Peyer's patch (tissue), 4 donors: ENCODE measurements around the gene GSAP. TPM values are rescaled to one million over a fixed set of nuclear protein-coding genes. Genes with fewer than 3 reads are reported as not detected.
A peak's percentile ranks its signal among the peaks of the same experiment; 100 is the strongest.

ENCODE experiments used
- DNase-seq, 3 donors: peaks; one replicate each; pipeline ENCODE4 v3.0.0-alpha.2; 2017 to 2019
- H3K27ac ChIP-seq, 4 donors: fragments of 200-600 bp; sonication (generic); one replicate each; pipeline ENCODE4 v1.5.1; 2016 to 2019
- H3K27me3 ChIP-seq, 2 donors: fragments of 200-600 bp; sonication (generic); one replicate each; pipeline ENCODE4 v1.5.1; 2019
- H3K36me3 ChIP-seq, 3 donors: fragments of 200-600 bp; sonication (generic); one replicate each; pipeline ENCODE4 v1.5.1; 2016 to 2019
- H3K4me1 ChIP-seq, 4 donors: fragments of 200-600 bp; sonication (generic); one replicate each; pipeline ENCODE4 v1.5.1; 2016 to 2019
- H3K4me3 ChIP-seq, 4 donors: fragments of 200-600 bp; sonication (generic); 1 replicate in 3 of 4; 2 replicates in 1 of 4; pipeline ENCODE4 v1.5.1; 2016 to 2019; ENCODE audit warnings: mild to moderate bottlenecking in 1 of 4
- H3K9me3 ChIP-seq, 4 donors: fragments of 200-600 bp; sonication (generic); one replicate each; pipeline ENCODE4 v1.5.1; 2016 to 2019; ENCODE audit warnings: mild to moderate bottlenecking in 1 of 4
- POLR2A ChIP-seq, 2 donors: fragments of 450-650 bp; IDR thresholded peaks; one replicate each; pipeline ENCODE4 v1.5.1; 2017; ENCODE audit warnings: antibody characterized with exemption in 2 of 2, mild to moderate bottlenecking in 2 of 2, moderate library complexity in 2 of 2
- total RNA-seq, 4 donors: library from RNA; depleted of rRNA; stranded (reverse); fragments of >200 nt; gene quantifications; one replicate each; pipeline ENCODE4 v1.1.0, GENCODE V29; 2016
- TF ChIP-seq, protein P1 (sequence below), 6 experiments: fragments of 450-650 bp in 4 of 6; fragments of 200-600 bp in 2 of 6; sonication (generic) in 1 of 6; IDR thresholded peaks; one replicate each; pipeline ENCODE4 v1.5.1; 2017 to 2019; ENCODE audit warnings: antibody characterized with exemption in 6 of 6, mild to moderate bottlenecking in 3 of 6, moderate library complexity in 1 of 6

The GSAP gene
- total RNA-seq, 4 donors from 2014 or later = 6.8 to 70.1 (median 28.7) TPM

DNA sequence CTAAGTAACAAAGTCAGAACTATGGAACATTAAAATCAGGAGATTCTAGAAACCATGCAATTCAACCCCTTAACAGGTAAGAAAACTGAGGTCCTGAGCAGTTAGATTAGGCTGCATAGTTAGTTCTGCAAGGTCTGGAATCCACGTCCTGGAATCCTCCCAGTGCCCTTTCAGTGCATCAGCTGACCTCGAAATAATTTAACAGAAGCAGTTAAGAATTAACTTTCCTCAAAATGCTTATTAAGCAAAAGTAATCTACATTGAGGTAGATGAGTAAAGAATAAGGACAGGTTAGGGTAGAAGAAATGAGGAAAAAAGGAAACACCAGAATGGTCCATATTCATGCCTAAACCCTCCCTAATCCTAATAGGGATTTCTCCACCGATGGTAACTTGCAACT is 37.6 kb downstream of the GSAP start:
- Histone ChIP-seq H3K27me3 (no peaks in the 10 kb centered on the region), H3K4me1 (no peaks in the 10 kb centered on the region), H3K9me3 (no peaks in the 10 kb centered on the region), H3K27ac (no peak overlapping the region), H3K4me3 (no peak overlapping the region), H3K36me3 (peaks cover 0 to 14% (median 0%) of the 10 kb centered on the region in 3 donors)
- DNase-seq = no peak
- TF ChIP-seq, protein P1, sequence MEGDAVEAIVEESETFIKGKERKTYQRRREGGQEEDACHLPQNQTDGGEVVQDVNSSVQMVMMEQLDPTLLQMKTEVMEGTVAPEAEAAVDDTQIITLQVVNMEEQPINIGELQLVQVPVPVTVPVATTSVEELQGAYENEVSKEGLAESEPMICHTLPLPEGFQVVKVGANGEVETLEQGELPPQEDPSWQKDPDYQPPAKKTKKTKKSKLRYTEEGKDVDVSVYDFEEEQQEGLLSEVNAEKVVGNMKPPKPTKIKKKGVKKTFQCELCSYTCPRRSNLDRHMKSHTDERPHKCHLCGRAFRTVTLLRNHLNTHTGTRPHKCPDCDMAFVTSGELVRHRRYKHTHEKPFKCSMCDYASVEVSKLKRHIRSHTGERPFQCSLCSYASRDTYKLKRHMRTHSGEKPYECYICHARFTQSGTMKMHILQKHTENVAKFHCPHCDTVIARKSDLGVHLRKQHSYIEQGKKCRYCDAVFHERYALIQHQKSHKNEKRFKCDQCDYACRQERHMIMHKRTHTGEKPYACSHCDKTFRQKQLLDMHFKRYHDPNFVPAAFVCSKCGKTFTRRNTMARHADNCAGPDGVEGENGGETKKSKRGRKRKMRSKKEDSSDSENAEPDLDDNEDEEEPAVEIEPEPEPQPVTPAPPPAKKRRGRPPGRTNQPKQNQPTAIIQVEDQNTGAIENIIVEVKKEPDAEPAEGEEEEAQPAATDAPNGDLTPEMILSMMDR (IDR thresholded peaks at IDR 0.05) = no peak
- no peak for TF ChIP-seq POLR2A (IDR thresholded peaks at IDR 0.05)

GRCh38 chr7:77370606-77371005 is 45.5 kb downstream of the GSAP start:
- no peak overlapping the region for H3K27ac ChIP-seq
- no peaks in the 10 kb centered on the region for H3K9me3 ChIP-seq
- H3K27me3 ChIP-seq = no peaks in the 10 kb centered on the region
- H3K36me3 ChIP-seq = peaks cover 0 to 23% (median 0%) of the 10 kb centered on the region in 3 donors
- TF ChIP-seq, protein P1 (IDR thresholded peaks at IDR 0.05) = no peak
- no peak for TF ChIP-seq POLR2A (IDR thresholded peaks at IDR 0.05)
- H3K4me3 ChIP-seq = no peak overlapping the region
- no peaks in the 10 kb centered on the region for H3K4me1 ChIP-seq
- DNase-seq = no peak

DNA sequence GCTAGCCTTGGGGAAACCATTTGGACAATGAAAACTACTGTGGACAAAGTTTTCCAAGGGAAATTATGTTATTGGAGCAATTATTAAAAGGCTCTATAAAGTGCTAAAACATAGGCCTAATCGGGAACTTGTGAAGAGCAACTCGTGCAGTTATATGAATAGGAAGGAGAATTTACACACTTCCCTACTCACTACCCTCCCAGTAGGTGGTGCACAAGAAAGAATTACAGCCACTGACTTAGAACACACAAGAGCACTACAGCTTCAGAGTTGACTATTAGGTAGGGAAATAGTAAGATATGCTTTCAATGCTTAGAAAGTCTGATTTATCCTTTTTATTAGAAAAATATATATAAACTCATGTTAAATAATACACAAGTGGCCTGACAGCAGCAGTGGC is 47.2 kb downstream of the GSAP start:
- Histone ChIP-seq H3K27me3 (no peaks in the 10 kb centered on the region), H3K27ac (no peak overlapping the region), H3K4me3 (no peak overlapping the region), H3K9me3 (no peaks in the 10 kb centered on the region), H3K36me3 (peaks cover 0 to 13% (median 0%) of the 10 kb centered on the region in 3 donors), H3K4me1 (no peaks in the 10 kb centered on the region)
- no peak for DNase-seq
- TF ChIP-seq, protein P1 (IDR thresholded peaks at IDR 0.05) = peak in 3 of 6 experiments; percentile 11 to 24 (median 14)
- TF ChIP-seq POLR2A (IDR thresholded peaks at IDR 0.05) = no peak

DNA sequence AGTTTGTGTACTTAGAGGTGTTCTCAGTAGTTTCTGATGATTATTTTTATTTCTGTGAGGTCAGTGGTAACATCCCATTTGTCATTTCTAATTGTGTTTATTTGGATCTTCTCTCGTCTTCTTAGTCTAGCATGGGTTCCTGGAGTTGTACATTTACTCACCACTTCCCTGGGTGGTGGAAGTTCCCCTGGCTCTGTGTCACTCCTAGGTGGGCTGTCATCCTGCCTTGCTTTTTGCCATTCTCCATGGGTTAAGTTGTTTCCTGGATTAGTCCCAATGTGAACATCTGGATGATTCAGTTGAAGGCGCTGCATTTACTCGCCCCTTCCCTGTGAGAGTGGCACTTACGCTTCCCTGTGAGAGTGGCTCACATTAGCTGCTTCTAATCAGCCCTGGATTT is 48.2 kb downstream of the GSAP start:
- no peak for TF ChIP-seq POLR2A (IDR thresholded peaks at IDR 0.05)
- TF ChIP-seq, protein P1 (IDR thresholded peaks at IDR 0.05) = no peak
- no peak overlapping the region for H3K27ac ChIP-seq
- H3K4me1 ChIP-seq = no peaks in the 10 kb centered on the region
- no peak for DNase-seq
- no peak overlapping the region for H3K4me3 ChIP-seq
- peaks cover 0 to 6% (median 0%) of the 10 kb centered on the region in 3 donors for H3K36me3 ChIP-seq
- H3K9me3 ChIP-seq = no peaks in the 10 kb centered on the region
- no peaks in the 10 kb centered on the region for H3K27me3 ChIP-seq

DNA sequence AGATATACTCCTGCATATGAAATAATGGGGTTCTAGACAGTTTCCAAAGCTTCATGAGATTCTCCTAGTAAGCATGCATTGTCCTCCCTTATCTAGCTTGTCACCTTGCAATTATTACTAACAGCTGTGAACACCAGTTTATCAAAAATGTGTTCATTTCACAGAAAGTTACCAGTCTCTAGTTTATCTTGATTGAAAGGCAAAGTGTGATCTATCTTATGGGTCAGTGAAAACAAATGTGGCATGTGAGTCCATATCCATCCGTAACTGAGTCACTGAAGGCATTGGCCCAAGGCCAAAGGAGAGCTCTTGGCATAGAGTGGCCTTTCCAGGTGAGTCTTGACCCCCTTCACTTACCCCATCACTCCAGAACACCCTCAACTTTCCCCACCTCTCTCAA is 53.2 kb downstream of the GSAP start:
- no peaks in the 10 kb centered on the region for H3K27me3 ChIP-seq
- H3K9me3 ChIP-seq = no peaks in the 10 kb centered on the region
- DNase-seq = no peak
- H3K4me1 ChIP-seq = peaks cover 0 to 5% (median 0%) of the 10 kb centered on the region in 4 donors
- no peak for TF ChIP-seq POLR2A (IDR thresholded peaks at IDR 0.05)
- TF ChIP-seq, protein P1 (IDR thresholded peaks at IDR 0.05) = no peak
- H3K27ac ChIP-seq = no peak overlapping the region
- no peak overlapping the region for H3K4me3 ChIP-seq
- no peaks in the 10 kb centered on the region for H3K36me3 ChIP-seq

GRCh38 chr7:77360969-77361368 is 55.2 kb downstream of the GSAP start:
- TF ChIP-seq POLR2A (IDR thresholded peaks at IDR 0.05) = no peak
- Histone ChIP-seq H3K27ac (no peak overlapping the region), H3K4me3 (no peak overlapping the region), H3K27me3 (no peaks in the 10 kb centered on the region), H3K36me3 (no peaks in the 10 kb centered on the region), H3K9me3 (no peaks in the 10 kb centered on the region), H3K4me1 (peaks cover 0 to 5% (median 0%) of the 10 kb centered on the region in 4 donors)
- DNase-seq = no peak
